Pancreas (tissue), 10 donors: Measurements from ENCODE around the gene SYMPK. TPM values are rescaled to one million over a fixed set of nuclear protein-coding genes. Genes with fewer than 3 reads are reported as not detected.

Experiments
- ATAC-seq, 4 donors: fragments of 200-7000 bp; cut with Tn5 transposase; one replicate each; pipeline versions ENCODE4 v1.8.0 to v1.9.1; 2020; ENCODE audit warnings: mild to moderate bottlenecking in 4 of 4, moderate library complexity in 4 of 4
- DNase-seq, 6 donors: peaks; one replicate each; pipeline ENCODE4 v3.0.0-alpha.2; 2020
- FAIRE-seq: peaks from 2 replicates; lab custom pipeline; 2012; peaks lifted over from hg19 to GRCh38; lab: Jason Lieb, UNC
- H3K27ac ChIP-seq, 4 donors: fragments of 200-600 bp; sonication (generic); 1 replicate in 3 of 4; 2 replicates in 1 of 4; pipeline versions ENCODE4 v1.5.0 to v1.8.0; 2020
- H3K27me3 ChIP-seq, 4 donors: fragments of 200-600 bp; one replicate each; pipeline ENCODE4 v1.8.0; 2021
- H3K36me3 ChIP-seq, 3 donors: fragments of 200-600 bp; sonication (generic) in 1 of 3; one replicate each; pipeline versions ENCODE4 v1.5.0 to v1.8.0; 2020 to 2021
- H3K4me1 ChIP-seq, 3 donors: fragments of 200-600 bp; one replicate each; pipeline ENCODE4 v1.8.0; 2021
- H3K4me3 ChIP-seq, 4 donors: fragments of 200-600 bp; sonication (generic) in 2 of 4; one replicate each; pipeline versions ENCODE4 v1.5.0 to v1.8.0; 2020 to 2021
- H3K9me3 ChIP-seq, 4 donors: fragments of 200-600 bp; one replicate each; pipeline ENCODE4 v1.8.0; 2021
- CTCF ChIP-seq, 4 donors: fragments of 200-600 bp; sonication (generic) in 3 of 4; IDR thresholded peaks; one replicate each; pipeline versions ENCODE4 v1.5.0 to v1.8.0; 2021; ENCODE audit warnings: antibody characterized with exemption in 4 of 4
- WGBS, 2 donors: extraction: QIAGEN DNeasy Blood & Tissue Kit; methylation state at CpG; one replicate each; pipeline ENCODE4 v1.1.7; 2013; 5-methylcytosine and 5-hydroxymethylcytosine counted together
- intact Hi-C, 3 donors: fragments of 100-400 bp; cut with DNase I; formaldehyde crosslinking; loops; one replicate each; pipeline versions ENCODE4 v1.11.1 to v1.14.2; 2022
- polyA plus RNA-seq, 2 donors: library from polyadenylated mRNA; stranded (reverse); fragments of 200-250 nt; gene quantifications; one replicate each; pipeline ENCODE4 v1.2.3, GENCODE V29; 2013
- total RNA-seq, 6 donors: library from RNA; stranded (reverse); fragmentation: NEBNext Ultra II Directional in 4 of 6; extraction: Animal tissue kit (Norgen Biotek cat#: 25700) in 4 of 6; gene quantifications; one replicate each; pipeline versions ENCODE4 v1.2.1 to v1.2.4, GENCODE V29; 2021 to 2023
- donor health status: healthy with polysubstance abuse.
- donor health status: DM: no; HTN: no; CAD: no; lungs with moderate emphysema.
- donor health status: DM: no; HTN: no; CAD: no.
- donor health status: control.
- donor health status: control.
- donor health status: Bipolar disorder and iron deficiency.
- donor health status: DM: yes; HTN: yes; CAD: no.
- donor health status: DM: no; HTN: no; CAD: no.
- donor health status: DM: no; HTN: no; CAD: no.
- donor health status: DM: yes; HTN: yes; CAD: no.

SYMPK gene
- total and polyA plus RNA-seq, 8 donors: 25.7 to 142 (median 29.2) TPM

GRCh38 chr19:45777395-45777961 lies 85.5 kb downstream of the SYMPK start:
- 93% methylated on average over 34 of the region's 34 CpGs for WGBS, 2 donors
- Histone ChIP-seq H3K27me3 (no peaks in the 10 kb centered on the region), H3K36me3 (peaks cover 0 to 25% (median 16%) of the 10 kb centered on the region in 3 donors), H3K9me3 (no peaks in the 10 kb centered on the region), H3K4me1 (peaks cover 10 to 27% (median 13%) of the 10 kb centered on the region in 3 donors), H3K27ac (no peak overlapping the region), H3K4me3 (no peak overlapping the region)
- no peak for TF ChIP-seq CTCF (IDR thresholded peaks at IDR 0.05)
- FAIRE-seq: no peak
- peak in 4 of 6 donors; percentile 14 to 78 (median 46) for DNase-seq
- intact Hi-C loops: no loop called here
- no peak for ATAC-seq

- Histone ChIP-seq H3K4me3 (no peak overlapping the region), H3K9me3 (no peaks in the 10 kb centered on the region), H3K4me1 (peaks cover 15 to 26% (median 19%) of the 10 kb centered on the region in 3 donors), H3K36me3 (peaks cover 0 to 25% (median 16%) of the 10 kb centered on the region in 3 donors), H3K27ac (peak overlapping the region in 1 of 4 donors; percentile 8), H3K27me3 (no peaks in the 10 kb centered on the region)
- intact Hi-C loops: no loop called here
- DNase-seq (peak in 5 of 6 donors; percentile 35 to 76 (median 61)), ATAC-seq (no peak), FAIRE-seq (no peak)
- WGBS, 2 donors: 85 to 86% methylated on average over 9 of the region's 9 CpGs
- no peak for TF ChIP-seq CTCF (IDR thresholded peaks at IDR 0.05)
Observed at GRCh38 chr19:45774765-45775164, 88.2 kb downstream of the SYMPK start.

- Histone ChIP-seq H3K4me1 (peaks cover 15 to 21% (median 19%) of the 10 kb centered on the region in 3 donors), H3K27me3 (no peaks in the 10 kb centered on the region), H3K36me3 (peaks cover 0 to 23% (median 16%) of the 10 kb centered on the region in 3 donors), H3K9me3 (no peaks in the 10 kb centered on the region), H3K4me3 (no peak overlapping the region), H3K27ac (peak overlapping the region; percentile 91 to 97 (median 94))
- no peak for TF ChIP-seq CTCF (IDR thresholded peaks at IDR 0.05)
- 0 to 8% methylated on average over 2 of the region's 2 CpGs for WGBS, 2 donors
- DNase-seq (peak in 4 of 6 donors; percentile 72 to 87 (median 82)), ATAC-seq (peak in 1 of 4 donors; percentile 2), FAIRE-seq (no peak)
- intact Hi-C loops: no loop called here
Observed at GRCh38 chr19:45773384-45773783, 89.6 kb downstream of the SYMPK start.

GRCh38 chr19:45772912-45773311 lies 90.0 kb downstream of the SYMPK start:
- DNase-seq (peak in 4 of 6 donors; percentile 47 to 62 (median 54)), ATAC-seq (no peak), FAIRE-seq (no peak)
- Histone ChIP-seq H3K27me3 (no peaks in the 10 kb centered on the region), H3K4me3 (peak overlapping the region in 1 of 4 donors; percentile 96), H3K27ac (peak overlapping the region; percentile 91 to 97 (median 94)), H3K4me1 (peaks cover 15 to 21% (median 19%) of the 10 kb centered on the region in 3 donors), H3K9me3 (no peaks in the 10 kb centered on the region), H3K36me3 (peaks cover 0 to 18% (median 12%) of the 10 kb centered on the region in 3 donors)
- 58 to 61% methylated on average over 3 of the region's 3 CpGs for WGBS, 2 donors
- TF ChIP-seq CTCF (IDR thresholded peaks at IDR 0.05): no peak
- intact Hi-C loops: no loop called here
